ENCODE data around the gene DCTPP1.

DNA sequence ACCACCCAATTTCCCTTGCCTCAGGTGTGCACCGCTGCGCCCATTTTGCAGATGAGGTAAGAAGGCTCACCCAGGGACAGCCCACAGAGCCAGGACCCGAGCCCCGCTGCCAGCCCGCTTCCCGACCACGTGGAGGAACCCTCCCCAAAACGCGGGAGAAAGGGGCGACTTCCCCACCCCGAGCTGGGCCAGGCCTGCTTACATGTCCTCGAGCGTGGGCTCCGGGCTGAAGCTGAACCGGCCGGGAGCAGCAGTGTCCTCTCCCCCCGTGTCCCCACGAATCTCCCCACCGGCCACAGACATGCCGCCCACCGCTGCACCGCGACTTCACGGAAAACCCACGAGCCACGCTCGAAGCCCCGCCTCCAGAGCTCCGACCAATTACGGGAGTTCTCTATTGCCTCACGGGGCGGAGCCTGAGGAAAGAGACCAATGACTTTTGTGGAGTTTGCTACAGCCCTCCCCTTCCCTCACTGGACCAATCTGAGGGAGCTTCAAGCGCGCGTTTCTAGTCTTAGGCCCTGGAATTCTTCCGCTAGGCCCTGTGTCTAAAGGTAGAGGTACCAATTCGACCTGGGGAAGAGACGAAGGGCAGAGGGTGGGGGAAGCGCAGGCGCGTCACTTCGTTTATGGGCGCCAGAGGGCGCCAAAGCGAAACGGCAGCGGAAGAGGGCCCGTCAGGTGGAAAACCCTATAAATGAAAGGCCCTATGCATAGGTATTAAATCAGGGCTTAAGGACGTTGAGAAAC lies at the start of gene DCTPP1:
- TF ChIP-seq, protein P1, sequence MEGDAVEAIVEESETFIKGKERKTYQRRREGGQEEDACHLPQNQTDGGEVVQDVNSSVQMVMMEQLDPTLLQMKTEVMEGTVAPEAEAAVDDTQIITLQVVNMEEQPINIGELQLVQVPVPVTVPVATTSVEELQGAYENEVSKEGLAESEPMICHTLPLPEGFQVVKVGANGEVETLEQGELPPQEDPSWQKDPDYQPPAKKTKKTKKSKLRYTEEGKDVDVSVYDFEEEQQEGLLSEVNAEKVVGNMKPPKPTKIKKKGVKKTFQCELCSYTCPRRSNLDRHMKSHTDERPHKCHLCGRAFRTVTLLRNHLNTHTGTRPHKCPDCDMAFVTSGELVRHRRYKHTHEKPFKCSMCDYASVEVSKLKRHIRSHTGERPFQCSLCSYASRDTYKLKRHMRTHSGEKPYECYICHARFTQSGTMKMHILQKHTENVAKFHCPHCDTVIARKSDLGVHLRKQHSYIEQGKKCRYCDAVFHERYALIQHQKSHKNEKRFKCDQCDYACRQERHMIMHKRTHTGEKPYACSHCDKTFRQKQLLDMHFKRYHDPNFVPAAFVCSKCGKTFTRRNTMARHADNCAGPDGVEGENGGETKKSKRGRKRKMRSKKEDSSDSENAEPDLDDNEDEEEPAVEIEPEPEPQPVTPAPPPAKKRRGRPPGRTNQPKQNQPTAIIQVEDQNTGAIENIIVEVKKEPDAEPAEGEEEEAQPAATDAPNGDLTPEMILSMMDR (conservative IDR thresholded peaks at IDR 0.05 in 1 of 2, IDR thresholded peaks at IDR 0.05 in 1 of 2; ENCODE audit: extremely low read depth in 1 of 2, insufficient read depth in 1 of 2, low read depth in 1 of 2, low read length in 2 of 2): peak; percentile 79 to 93
- TF ChIP-seq EZH2 (IDR thresholded peaks at IDR 0.05; ENCODE audit: borderline replicate concordance, low read length): no peak
